ENCODE results near the gene DPP6. TPM values are rescaled to one million over a fixed set of nuclear protein-coding genes. Genes with fewer than 3 reads are reported as not detected.

Gene DPP6
- total RNA-seq, 1 experiment from 2014 or later, result not detected

DNA sequence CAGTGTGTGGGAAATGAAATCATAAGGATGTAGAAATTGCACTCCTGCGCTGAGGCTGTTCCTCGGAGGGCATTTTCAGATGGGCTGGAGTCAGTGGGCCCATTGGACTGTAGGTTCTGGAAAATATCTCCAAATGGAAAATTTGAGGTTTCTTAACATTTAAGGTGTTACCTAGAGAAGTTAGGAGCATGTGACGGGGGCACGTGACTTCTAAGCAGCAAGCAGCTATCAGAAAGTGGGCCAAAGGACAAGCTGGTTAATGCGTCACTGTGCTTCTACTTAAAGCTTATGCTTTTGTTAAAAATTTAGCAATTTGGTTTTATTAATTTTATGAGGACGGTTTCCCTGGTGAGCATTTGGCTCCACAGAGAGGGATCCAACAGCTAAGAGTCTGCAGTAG is 298.7 kb downstream of the DPP6 start:
- in situ Hi-C loops (cut with HindIII; ENCODE audit: low pct_unique_long_range_greater_than_20kb, low sequenced_read_pairs), result no loop called here
- no peak for DNase-seq (ENCODE audit: low read depth)

DNA sequence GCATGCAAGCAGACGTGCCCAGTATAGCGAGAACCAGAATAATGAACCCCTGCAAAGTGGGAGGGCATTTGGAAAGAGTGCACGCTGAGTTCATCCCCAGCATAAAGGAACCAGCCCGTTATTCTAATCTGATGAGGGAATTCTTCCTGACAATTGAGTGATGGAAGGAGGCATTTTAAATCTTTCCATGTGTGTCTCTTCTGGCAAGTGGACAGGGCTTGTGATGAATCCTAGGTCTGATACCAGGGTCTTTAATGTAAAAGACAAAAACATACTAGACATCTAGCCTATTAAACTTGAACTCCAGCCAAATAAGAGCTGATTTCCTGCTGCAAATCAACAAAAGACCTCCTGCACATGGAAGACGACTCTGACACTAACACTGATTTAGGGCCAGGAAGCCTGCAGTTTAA is 301.2 kb downstream of the DPP6 start:
- in situ Hi-C loops (cut with HindIII; ENCODE audit: low pct_unique_long_range_greater_than_20kb, low sequenced_read_pairs), result no loop called here
- DNase-seq (ENCODE audit: low read depth), result no peak

DNA sequence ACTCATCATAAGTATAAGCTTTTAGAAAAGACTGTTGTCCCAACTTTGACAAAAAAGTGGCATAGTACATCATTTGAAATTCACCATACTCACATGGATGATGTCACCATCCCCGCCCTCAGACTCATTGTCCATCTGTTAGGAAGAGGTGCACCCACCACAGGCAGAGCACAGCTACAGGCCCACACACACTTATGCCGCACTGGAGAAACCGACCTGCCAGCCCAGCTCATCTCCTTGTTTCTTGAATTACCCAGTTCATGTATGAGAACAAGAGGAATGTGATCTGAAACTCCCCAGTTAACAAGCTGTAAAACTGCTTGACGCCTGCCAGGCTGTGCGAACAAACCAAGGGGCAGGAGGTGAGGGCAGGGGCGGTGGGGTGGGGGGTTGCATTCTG is 312.0 kb downstream of the DPP6 start:
- in situ Hi-C loops (cut with HindIII; ENCODE audit: low pct_unique_long_range_greater_than_20kb, low sequenced_read_pairs), result no loop called here
- DNase-seq (ENCODE audit: low read depth), result no peak

DNA sequence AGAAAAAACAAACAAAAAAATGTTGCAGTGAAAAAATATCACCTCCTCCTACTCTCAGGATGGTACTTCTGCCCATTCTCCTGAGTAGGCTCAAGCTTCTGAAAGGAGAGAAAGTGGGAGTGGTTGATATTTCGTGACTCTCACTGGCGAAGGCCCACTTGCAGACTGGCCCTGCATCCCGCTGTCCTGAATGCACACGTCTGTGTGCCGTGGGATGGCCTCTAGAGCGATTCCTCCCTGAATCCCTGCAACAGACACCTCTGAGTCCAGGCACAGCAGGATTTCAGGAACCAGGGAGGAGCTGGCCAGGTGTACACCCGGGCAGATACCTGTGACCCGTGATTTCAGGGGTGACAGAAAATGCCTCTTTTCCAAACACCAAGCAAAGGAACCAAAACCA is 319.2 kb downstream of the DPP6 start:
- DNase-seq (ENCODE audit: low read depth), result no peak
- in situ Hi-C loops (cut with HindIII; ENCODE audit: low pct_unique_long_range_greater_than_20kb, low sequenced_read_pairs), result no loop called here

DNA sequence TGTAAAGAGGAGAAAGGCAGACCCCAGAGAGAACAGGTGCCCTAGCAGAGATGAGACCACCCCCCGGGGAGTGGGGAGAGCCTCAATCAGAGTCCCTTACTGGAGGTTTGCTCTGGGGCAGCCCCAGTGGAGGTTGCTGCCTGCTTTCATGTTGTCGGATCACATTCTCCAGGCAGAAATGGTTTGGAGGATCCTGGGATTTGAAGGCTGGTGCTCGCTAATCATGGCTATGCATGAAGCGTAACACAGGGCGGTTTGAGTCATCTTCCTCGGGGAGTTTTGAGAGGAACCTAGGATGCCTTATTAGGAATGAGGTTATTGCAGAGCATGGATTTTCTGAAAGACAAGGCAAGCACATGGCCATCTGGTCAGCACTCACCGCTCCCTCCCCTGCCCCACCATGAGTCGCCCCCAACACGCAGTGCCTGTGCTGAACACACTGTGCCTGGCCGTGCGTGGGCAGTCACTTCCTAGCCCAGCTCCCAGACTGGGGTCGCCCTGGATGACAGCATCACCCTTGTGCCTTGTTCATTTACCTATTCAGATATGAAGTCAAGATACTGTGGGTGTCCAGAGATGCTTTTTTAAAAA is 319.9 kb downstream of the DPP6 start:
- DNase-seq (ENCODE audit: low read depth), result no peak
- in situ Hi-C loops (cut with HindIII; ENCODE audit: low pct_unique_long_range_greater_than_20kb, low sequenced_read_pairs), result no loop called here

DNA sequence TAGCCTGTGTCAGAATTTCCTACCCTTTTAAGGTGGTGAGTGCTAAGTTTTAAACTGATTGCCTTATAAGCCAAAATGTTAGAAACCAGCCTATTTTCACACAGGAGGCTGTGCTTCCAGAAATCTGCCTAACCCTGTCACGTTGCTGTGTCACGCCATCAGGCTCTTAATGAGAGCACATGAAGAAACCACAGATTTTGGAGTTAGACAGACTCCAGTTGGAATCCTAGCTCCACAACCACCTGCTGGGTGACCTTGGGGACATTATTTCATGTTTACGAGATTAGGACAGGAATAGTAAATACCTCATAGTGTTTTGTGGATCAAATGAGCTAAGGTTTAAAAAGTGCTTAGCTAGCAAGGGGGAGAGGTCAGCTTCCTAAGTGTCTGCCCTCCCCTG is 321.8 kb downstream of the DPP6 start:
- in situ Hi-C loops (cut with HindIII; ENCODE audit: low pct_unique_long_range_greater_than_20kb, low sequenced_read_pairs), result no loop called here
- no peak for DNase-seq (ENCODE audit: low read depth)

DNA sequence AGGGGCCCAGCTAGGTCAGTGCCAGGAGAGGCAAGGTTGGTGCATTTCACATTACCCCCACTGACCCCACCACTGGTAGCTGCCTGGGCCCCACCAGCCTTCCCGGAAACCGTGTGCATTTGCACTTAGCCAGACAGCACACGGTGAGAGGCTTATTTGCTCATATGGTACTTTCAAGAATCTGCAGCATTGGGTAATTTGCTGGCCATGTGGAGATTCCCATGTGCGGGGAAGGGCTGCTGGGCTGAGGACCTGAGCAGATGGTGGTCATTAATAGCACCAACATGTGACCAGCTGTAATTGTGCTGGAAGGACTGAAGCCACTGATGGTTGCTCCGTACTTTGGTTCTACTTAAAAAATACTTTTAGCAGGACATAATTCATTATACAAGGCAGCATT is 323.8 kb downstream of the DPP6 start:
- in situ Hi-C loops (cut with HindIII; ENCODE audit: low pct_unique_long_range_greater_than_20kb, low sequenced_read_pairs), result no loop called here
- DNase-seq (ENCODE audit: low read depth), result no peak

DNA sequence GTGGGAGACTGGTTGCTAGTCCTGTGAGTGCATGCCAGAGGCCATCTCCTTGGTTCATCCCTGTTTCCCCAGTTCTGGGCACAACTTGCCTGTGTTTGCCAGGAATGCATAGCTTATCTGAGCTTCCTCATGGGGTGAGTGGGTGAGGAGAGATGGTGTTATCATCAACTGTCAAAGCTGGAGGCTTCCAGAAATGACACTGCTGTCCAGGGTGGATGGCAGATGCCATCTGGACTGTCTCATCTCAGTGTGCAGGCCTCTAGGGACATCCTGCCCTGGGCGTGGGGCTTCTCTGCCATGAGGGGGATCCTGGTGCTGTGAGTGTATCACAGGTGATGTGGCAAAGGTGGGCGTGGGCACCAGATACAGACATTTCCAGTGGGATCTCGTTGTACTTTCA is 328.6 kb downstream of the DPP6 start:
- in situ Hi-C loops (cut with HindIII; ENCODE audit: low pct_unique_long_range_greater_than_20kb, low sequenced_read_pairs), result no loop called here

DNA sequence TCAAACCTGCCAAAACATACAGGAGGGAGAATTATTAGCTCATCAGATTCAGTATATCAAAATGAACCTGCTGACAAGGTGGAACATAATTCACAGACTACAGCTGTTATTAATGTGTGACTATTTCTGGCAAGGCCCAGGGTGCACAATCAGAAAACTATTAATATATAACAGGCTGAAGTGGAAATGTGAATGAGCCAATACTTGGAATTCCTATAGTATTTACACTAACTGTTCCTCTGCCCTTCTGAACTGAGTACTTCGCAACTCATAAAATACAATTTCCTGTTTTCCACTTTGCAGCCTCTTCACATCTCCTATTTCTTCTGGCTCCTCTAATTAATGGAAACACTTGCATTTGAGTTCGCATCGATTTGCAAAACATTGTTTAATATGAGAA is 330.8 kb downstream of the DPP6 start:
- in situ Hi-C loops (cut with HindIII; ENCODE audit: low pct_unique_long_range_greater_than_20kb, low sequenced_read_pairs), result no loop called here
- DNase-seq (ENCODE audit: low read depth), result no peak

More for the DNA sequence above, 328.6 kb downstream of the DPP6 start:
- no peak for DNase-seq (ENCODE audit: low read depth)

DNA sequence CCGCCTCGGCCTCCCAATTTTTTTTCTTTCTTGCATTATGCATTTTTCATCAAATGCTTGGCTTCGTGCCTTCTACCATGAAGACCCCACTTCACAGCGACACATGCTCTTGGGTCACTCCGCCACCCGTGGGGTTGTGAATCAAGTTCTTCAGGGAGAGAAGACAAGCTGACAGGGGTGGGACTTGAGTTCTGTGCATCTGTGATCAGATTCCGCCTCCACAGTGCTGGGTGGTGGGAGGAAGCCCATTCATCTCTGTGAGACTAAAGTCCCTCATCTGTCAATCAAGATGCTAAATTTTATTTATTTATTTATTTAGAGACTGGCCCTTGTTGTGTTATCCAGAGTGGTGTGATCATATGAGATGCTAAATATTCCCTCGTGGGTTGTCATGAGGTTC is 333.0 kb downstream of the DPP6 start:
- DNase-seq (ENCODE audit: low read depth), result no peak
- in situ Hi-C loops (cut with HindIII; ENCODE audit: low pct_unique_long_range_greater_than_20kb, low sequenced_read_pairs), result no loop called here

DNA sequence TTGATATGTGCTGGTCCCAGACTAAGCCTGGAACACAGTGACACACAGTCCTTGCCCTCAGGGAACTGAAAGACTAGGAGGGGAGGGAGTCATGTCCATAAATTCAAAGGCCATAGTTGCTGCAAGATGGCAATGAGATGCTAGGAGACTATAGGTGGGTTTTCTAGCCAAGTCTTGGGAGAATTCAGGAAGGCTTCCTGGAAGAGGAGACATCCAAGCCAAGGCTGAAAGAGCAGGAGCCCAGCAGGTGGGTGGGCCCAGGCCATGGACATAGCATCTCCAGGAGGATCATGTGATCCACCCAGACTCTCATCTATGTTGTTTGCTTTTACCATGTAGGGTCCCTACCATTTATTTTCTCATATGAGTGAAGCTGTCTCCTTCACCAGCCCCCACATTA is 335.1 kb downstream of the DPP6 start:
- in situ Hi-C loops (cut with HindIII; ENCODE audit: low pct_unique_long_range_greater_than_20kb, low sequenced_read_pairs), result no loop called here
- DNase-seq (ENCODE audit: low read depth), result no peak

DNA sequence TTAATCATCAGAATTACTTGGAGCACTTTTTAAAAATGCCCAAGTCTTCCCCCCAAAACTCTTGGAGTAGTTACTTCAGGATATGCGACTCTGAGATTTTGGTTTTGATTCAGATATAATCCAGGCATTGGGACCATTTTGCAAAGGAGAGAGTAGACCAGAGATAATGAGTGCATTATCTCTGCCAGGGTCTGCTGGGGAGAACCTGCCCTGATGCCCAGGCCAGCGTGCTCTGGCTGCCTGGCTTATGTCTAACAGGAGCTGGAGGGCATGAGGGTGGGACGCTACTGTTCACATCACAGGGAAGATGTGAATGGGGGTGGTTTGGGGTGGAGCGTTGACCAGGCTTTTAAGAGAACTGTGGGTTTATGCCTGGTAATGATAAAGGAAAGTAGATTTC is 336.2 kb downstream of the DPP6 start:
- no peak for DNase-seq (ENCODE audit: low read depth)
- in situ Hi-C loops (cut with HindIII; ENCODE audit: low pct_unique_long_range_greater_than_20kb, low sequenced_read_pairs), result no loop called here

DNA sequence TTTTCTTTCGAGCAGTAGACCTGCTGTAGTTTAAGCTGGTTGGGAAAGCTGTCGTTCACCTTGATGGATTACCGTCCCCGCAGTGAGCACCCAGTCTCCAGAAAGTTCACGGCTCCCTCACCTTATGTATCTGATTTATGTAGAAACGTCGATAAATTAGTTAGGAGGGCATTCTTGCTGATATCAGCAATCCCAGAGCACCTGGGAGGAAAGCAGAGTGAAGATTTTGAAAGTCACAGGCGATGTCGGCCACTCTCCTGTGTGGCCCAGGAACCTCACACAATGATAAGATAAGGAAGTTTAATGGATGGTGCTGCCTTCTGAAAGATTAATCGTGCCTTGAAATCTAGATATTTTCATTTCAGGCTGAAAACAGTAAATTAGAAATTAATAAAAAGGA is 336.8 kb downstream of the DPP6 start:
- in situ Hi-C loops (cut with HindIII; ENCODE audit: low pct_unique_long_range_greater_than_20kb, low sequenced_read_pairs), result no loop called here
- DNase-seq (ENCODE audit: low read depth), result no peak

DNA sequence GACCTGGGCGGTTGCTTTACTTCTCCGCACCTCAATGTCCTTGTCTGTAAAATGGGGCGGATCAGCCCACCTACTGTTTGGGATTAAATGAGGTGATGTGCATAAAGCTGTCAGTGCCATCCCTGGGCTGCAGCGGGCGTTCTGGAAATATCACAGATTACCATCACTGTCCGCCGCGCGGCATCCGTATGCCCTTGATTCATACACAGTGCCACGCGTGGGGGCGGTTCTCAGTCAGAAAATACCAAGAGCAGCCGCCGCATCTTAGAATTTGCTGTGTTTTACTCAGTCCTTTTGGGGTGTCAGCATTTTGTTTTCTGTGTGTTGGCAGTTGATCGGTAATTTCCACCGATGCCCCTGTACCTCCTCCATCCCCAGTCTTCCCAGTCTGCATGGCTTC is 338.8 kb downstream of the DPP6 start:
- in situ Hi-C loops (cut with HindIII; ENCODE audit: low pct_unique_long_range_greater_than_20kb, low sequenced_read_pairs), result no loop called here
- DNase-seq (ENCODE audit: low read depth), result no peak

DNA sequence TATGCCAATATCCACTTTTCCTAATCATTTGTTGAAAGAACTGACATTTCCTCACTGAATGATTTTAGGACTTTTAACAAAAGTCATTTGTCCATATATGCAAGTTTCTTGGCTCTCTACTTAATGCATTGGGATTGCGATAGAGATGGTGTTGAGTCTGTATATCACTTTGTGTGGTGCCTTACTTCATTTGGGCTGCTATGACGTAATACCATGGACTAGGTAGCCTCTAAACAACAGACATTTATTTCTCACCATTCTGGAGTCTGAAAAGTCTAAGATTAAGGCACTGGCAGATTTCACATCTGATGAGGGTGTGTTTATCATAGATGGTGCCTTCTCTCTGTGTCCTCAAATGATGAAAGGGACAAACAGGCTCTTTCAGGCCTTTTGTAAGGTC is 342.6 kb downstream of the DPP6 start:
- no peak for DNase-seq (ENCODE audit: low read depth)
- in situ Hi-C loops (cut with HindIII; ENCODE audit: low pct_unique_long_range_greater_than_20kb, low sequenced_read_pairs), result no loop called here

DNA sequence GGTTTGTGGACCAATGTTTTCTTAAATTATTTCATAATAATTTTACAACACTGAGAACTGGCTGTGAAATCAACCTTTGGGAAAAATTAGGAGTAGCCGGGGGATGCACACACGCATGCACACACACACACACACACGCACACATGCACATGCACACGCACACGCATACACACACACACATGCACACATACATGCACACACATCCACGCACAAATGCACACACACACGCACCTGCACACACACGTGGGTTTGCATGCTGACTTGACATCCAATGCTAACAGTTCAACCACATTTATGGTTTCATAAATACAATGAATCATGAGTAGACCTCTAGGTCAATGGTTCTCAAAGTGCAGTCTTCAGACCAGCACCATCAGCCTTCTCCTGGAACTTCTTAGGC is 354.1 kb downstream of the DPP6 start:
- DNase-seq (ENCODE audit: low read depth), result no peak
- in situ Hi-C loops (cut with HindIII; ENCODE audit: low pct_unique_long_range_greater_than_20kb, low sequenced_read_pairs), result no loop called here

DNA sequence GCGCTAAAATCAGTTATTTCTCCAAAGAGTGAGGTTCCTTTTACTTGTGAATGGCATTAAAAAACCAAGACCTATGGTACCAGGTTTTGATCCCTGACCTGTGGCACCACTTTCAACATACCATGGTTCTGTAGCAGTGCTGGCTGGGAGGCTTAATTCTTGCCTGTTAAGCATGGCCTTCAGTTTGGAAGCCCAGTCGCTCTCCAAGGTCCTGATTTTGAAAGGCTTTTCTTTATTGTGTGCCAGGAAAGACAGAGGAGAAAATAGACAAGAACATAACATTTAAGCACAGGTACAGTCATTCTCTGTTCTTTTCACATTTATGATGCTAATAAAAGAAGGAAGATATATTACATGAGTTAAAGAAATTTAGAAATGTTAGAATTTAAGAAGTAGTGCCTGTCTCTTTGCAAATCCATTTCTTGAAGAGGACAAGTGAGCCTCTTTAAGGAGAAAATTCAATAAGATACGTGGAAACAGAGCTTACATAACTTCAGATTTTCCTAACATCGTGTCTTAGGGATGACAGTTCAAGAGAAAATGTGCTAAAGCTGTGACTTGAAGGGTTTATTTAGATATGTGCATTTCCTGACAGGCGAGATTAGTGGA is 357.6 kb downstream of the DPP6 start:
- peak; percentile 30 for DNase-seq (ENCODE audit: low read depth)
- in situ Hi-C loops (cut with HindIII; ENCODE audit: low pct_unique_long_range_greater_than_20kb, low sequenced_read_pairs), result no loop called here

DNA sequence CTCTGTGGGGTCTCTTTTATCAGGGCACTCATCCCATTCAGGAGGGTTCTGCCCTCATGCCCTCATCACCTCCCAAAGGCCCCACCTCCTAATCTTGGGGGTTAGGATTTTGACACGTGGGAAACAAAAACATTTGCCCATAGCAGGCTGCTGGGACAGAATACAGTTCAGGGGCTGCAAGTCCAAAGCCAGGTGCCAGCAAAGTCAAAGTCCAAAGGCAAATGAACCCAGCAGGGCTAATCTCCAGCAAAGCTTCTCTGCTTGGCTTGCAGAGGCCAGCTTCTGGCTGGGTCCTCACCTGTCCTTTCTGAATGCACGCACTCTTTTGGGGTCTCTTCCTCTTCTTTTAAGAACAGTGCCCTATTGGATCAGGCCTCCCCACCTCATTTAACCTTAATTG is 359.9 kb downstream of the DPP6 start:
- no peak for DNase-seq (ENCODE audit: low read depth)
- in situ Hi-C loops (cut with HindIII; ENCODE audit: low pct_unique_long_range_greater_than_20kb, low sequenced_read_pairs), result no loop called here

DNA sequence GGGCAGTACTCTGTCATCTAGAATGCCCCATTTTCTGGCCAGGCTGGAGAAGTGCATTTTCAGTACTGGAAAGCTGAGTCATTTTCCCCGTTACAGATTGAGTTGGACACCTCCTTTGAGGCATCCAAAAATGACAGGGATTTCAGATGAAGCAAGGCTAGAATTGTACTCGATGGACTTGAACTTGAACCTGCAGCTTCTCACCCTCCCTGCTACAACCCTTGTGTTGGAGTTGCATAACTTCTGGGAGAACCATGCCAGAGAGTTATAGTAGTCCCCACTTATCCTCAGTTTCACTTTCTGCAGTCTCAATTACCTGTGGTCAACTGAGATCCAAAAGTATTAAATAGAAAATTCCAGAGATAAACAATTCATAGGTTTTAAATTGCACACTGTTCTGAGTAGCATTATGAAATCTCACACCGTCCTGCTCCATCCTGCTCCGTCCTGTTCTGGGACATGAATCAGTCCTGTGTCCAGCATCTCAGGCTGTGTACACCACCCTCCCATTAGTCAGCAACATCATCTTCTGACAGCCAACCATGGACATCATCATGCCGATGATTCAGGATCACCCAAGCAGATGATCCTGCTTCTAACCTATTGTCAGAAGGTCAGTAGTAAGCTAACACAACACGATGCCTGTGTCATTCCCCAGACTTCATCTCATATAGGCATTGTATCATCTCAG is 363.7 kb downstream of the DPP6 start:
- in situ Hi-C loops (cut with HindIII; ENCODE audit: low pct_unique_long_range_greater_than_20kb, low sequenced_read_pairs), result no loop called here
- DNase-seq (ENCODE audit: low read depth), result no peak

DNA sequence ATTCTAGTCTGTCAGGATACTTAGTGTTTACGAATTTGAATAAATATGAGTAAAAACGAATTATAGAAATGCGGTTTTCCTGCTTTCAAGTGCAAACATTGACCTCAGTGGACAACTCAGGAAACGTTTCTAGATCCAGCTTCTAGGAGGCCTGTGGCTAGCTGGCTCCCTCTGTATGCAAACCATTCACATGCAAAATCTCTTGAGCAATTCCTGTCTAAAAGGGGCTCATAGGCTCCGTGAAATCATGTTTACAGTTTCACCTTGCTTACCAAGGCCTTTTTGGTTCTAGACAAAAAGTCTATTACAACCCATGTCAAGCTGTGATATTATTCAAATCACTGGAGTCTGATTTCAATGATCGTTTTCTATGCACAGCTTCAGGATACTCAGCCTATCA is 364.5 kb downstream of the DPP6 start:
- no peak for DNase-seq (ENCODE audit: low read depth)
- in situ Hi-C loops (cut with HindIII; ENCODE audit: low pct_unique_long_range_greater_than_20kb, low sequenced_read_pairs), result no loop called here
